HPDE6-E6E7 (cell line): ENCODE results near the gene UBB.
"Not testable (repeated sequence)": the region's sequence is repeated elsewhere in the genome, so short reads cannot be mapped to it uniquely, and the experiment has no call there.

ENCODE experiments used
- DNase-seq: peaks from one replicate; pipeline ENCODE4 v3.0.0; 2011; ENCODE audit warnings: missing footprints; ENCODE audit errors: extremely low spot score

The UBB gene

DNA sequence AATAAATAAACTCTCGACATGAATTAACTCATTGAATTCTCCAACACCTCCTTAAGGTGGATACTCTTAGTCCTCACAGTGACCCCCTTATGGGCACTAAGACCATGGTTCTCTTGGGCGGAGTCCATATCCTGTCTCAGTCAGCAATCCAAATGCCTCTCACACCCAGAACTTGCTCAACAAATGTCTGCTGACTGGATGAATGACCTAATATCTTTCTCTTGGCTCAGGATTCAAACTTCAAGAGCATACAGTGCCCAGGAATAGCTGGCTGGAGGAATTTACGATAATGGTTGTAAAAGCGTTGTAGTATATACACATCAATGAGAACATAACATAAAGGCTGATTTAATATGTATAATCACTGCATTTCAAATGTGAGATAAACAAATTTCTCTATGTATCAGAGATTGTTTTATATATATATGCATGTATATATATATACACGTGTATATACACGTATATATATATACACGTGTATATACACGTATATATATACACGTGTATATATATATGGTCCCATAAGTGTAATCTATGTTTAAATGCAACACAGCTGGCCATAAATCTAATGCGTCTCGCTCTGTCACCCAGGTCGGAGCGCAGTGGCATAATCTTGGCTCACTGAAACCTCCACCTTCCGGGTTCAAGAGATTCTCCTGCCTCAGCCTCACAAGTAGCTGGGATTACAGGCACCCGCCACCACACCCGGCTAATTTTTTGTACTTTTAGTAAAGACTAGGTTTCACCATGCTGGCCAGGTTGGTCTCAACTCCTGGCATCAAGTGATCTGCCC is 6.5 kb upstream of the UBB start:
- DNase-seq: no peak

GRCh38 chr17:16377941-16378341 is 3.0 kb upstream of the UBB start:
- no peak for DNase-seq

GRCh38 chr17:16378636-16379282 is 2.1 kb upstream of the UBB start:
- DNase-seq: peak; percentile 84

DNA sequence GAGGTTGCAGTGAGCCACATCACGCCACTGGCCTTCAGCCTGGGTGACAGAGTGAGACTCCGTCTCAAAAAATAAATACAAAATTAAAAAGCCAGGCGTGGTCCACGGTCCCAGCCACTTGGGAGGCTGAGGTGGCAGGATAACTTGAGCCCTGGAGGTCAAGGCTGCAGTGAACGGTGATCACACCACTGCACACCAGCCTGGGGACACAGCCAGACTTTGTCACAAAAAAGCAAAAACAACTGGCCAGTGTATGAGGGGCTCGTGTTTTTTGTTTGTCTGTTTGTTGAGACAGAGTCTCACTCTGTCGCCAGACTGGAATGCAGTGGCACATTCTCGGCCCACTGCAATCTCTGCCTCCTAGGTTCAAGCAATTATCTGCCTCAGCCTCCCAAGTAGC is 1.2 kb upstream of the UBB start:
- no peak for DNase-seq

- no peak for DNase-seq
Measured at GRCh38 chr17:16381496-16381820, 567 bp downstream of the UBB start.

- DNase-seq: no peak
Measured at GRCh38 chr17:16383216-16383615, 2.3 kb downstream of the UBB start.

DNA sequence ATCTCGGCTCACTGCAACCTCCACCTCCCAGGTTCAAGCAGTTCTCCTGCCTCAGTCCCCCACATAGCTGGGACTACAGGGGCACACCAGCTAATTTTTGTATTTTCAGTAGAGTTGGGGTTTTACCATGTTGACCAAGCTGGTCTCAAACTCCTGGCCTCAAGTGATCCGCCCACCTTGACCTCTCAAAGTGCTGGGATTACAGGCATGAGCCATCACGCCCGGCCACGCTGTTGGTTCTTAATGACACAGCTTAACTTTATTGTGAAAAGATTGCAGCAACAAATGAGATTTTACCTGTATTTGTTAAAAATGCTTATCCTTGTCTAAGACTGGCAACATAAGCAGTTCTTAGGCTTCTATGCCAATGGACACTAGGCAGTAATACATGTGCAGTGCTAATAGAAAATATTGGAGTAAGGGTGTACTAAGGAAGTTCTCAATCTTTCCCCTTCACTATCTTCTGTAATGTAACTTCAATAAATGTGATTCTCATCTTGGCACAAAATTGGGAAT is 2.9 kb downstream of the UBB start:
- DNase-seq: no peak

- DNase-seq: no peak
Measured at GRCh38 chr17:16384557-16384956, 3.7 kb downstream of the UBB start.

GRCh38 chr17:16386126-16386507 is 5.2 kb downstream of the UBB start:
- DNase-seq: not testable (repeated sequence)

- no peak for DNase-seq
Measured at GRCh38 chr17:16391451-16391850, 10.6 kb downstream of the UBB start.

GRCh38 chr17:16392491-16392890 is 11.6 kb downstream of the UBB start:
- DNase-seq: not testable (repeated sequence)

- not testable (repeated sequence) for DNase-seq
Measured at GRCh38 chr17:16395887-16396286, 15.0 kb downstream of the UBB start.

- DNase-seq: not testable (repeated sequence)
Measured at GRCh38 chr17:16396693-16397092, 15.8 kb downstream of the UBB start.

GRCh38 chr17:16398270-16399267 is 17.7 kb downstream of the UBB start:
- DNase-seq: no peak

DNA sequence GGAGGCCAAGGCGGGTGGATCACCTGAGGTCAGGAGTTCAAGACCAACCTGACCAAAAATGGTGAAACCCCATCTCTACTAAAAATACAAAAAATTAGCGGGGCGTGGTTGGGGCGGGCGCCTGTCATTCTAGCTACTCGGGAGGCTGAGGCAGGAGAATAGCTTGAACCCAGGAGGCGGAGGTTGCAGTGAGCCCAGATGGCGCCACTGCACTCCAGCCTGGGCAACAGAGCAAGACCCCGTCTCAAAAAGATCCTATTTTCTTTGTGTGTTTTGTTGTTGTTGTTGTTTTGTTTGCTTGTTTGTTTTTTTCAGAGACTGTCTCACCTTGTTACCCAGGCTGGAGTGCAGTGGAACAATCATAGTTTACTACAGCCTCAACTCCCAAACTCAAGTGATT is 23.0 kb downstream of the UBB start:
- not testable (repeated sequence) for DNase-seq

- no peak for DNase-seq
Measured at GRCh38 chr17:16406742-16407674, 26.1 kb downstream of the UBB start.

GRCh38 chr17:16407911-16408588 is 27.2 kb downstream of the UBB start:
- DNase-seq: no peak

DNA sequence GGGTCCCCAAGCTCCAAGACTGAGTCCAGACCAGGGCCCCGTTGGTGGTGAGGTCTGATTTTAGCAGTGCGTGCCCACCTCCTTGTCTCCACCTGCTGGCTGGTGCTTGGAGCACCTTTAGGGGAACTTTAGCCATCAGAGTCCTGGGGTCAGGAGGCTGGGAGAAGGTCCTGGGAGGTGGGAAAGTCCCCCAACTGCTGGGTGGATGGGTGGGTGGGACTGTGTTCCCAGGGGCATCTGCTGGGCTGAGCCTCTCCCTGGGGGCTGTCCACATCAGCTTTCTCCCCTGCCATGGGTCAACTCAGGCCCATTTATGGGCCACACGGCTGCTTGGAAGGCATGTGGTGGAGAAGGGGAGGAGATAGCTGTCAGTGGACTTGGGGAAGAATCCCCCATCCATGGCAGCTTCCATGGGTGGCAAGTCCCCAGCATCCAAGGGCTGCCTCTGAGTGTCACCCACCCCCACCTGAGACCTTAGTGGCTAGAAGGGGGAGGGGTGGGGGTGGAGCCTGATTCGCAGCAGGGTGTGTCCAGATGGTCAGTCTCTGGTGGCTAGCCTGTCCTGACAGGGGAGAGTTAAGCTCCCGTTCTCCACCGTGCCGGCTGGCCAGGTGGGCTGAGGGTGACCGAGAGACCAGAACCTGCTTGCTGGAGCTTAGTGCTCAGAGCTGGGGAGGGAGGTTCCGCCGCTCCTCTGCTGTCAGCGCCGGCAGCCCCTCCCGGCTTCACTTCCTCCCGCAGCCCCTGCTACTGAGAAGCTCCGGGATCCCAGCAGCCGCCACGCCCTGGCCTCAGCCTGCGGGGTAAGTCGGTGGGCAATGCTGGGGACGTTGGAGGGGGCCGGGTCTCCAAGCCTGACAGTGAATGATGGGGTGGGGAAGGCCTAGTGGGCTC is 34.4 kb downstream of the UBB start, which contains the start of gene TRPV2:
TSS of gene TRPV2 (plus strand) at position 541 of the 894 bp plus-strand sequence. CDS start 2,098 bp downstream, outside the sequence.
- no peak for DNase-seq

GRCh38 chr17:16417399-16417798 is 36.5 kb downstream of the UBB start:
- DNase-seq: no peak
